Suprapubic skin (tissue), 4 donors: Measurements from ENCODE around the gene CDC42SE2. TPM values are rescaled to one million over a fixed set of nuclear protein-coding genes. Genes with fewer than 3 reads are reported as not detected.

Experiments used
- DNase-seq, 2 donors: peaks; one replicate each; pipeline ENCODE4 v3.0.0-alpha.2; 2019; ENCODE audit warnings: low spot score in 2 of 2
- H3K27ac ChIP-seq: fragments of 200-600 bp; sonication (generic); one replicate; pipeline ENCODE4 v1.5.1; 2019
- H3K27me3 ChIP-seq: fragments of 200-600 bp; sonication (generic); one replicate; pipeline ENCODE4 v1.5.1; 2019
- H3K36me3 ChIP-seq: fragments of 200-600 bp; sonication (generic); one replicate; pipeline ENCODE4 v1.5.1; 2019
- H3K4me1 ChIP-seq: fragments of 200-600 bp; sonication (generic); one replicate; pipeline ENCODE4 v1.5.1; 2019
- H3K4me3 ChIP-seq: fragments of 200-600 bp; sonication (generic); one replicate; pipeline ENCODE4 v1.5.1; 2019; ENCODE audit warnings: mild to moderate bottlenecking
- H3K9me3 ChIP-seq: fragments of 200-600 bp; sonication (generic); one replicate; pipeline ENCODE4 v1.5.1; 2019
- EP300 ChIP-seq: sonication (generic); formaldehyde crosslinking; IDR thresholded peaks from one replicate; pipeline ENCODE4 v1.6.1; 2017; ENCODE audit warnings: antibody characterized with exemption
- POLR2A ChIP-seq, 2 donors: fragments of 450-650 bp; IDR thresholded peaks; one replicate each; pipeline ENCODE4 v1.6.1; 2017; ENCODE audit warnings: antibody characterized with exemption in 2 of 2, mild to moderate bottlenecking in 2 of 2, moderate library complexity in 2 of 2
- POLR2AphosphoS5 ChIP-seq, 3 donors: sonication (generic); formaldehyde crosslinking; IDR thresholded peaks; one replicate each; pipeline ENCODE4 v1.6.1; 2017; ENCODE audit warnings: antibody characterized with exemption in 3 of 3
- WGBS: methylation state at CpG from one replicate; pipeline ENCODE4 v1.1.5; 2018; 5-methylcytosine and 5-hydroxymethylcytosine counted together
- total RNA-seq, 4 donors: library from RNA; depleted of rRNA; stranded (reverse); fragments of >200 nt; gene quantifications; one replicate each; pipeline ENCODE4 v1.1.0, GENCODE V29; 2016
- TF ChIP-seq, protein P1 (sequence below), 2 donors: fragments of 200-600 bp in 1 of 2; fragments of 450-650 bp in 1 of 2; sonication (generic) in 1 of 2; IDR thresholded peaks; one replicate each; pipeline ENCODE4 v1.5.1; 2016 to 2019; ENCODE audit warnings: antibody characterized with exemption in 2 of 2, mild to moderate bottlenecking in 1 of 2, moderate library complexity in 1 of 2

Gene CDC42SE2
- total RNA-seq, 4 donors from 2014 or later = 32.4 to 46.6 (median 36.7) TPM

GRCh38 chr5:131296213-131296672 lies 32.4 kb downstream of the CDC42SE2 start:
- no peaks in the 10 kb centered on the region for H3K9me3 ChIP-seq
- DNase-seq = no peak
- H3K27ac ChIP-seq = no peak overlapping the region
- TF ChIP-seq POLR2AphosphoS5 (IDR thresholded peaks at IDR 0.05) = no peak
- TF ChIP-seq EP300 = no peak
- TF ChIP-seq POLR2A (IDR thresholded peaks at IDR 0.05) = no peak
- TF ChIP-seq, protein P1, sequence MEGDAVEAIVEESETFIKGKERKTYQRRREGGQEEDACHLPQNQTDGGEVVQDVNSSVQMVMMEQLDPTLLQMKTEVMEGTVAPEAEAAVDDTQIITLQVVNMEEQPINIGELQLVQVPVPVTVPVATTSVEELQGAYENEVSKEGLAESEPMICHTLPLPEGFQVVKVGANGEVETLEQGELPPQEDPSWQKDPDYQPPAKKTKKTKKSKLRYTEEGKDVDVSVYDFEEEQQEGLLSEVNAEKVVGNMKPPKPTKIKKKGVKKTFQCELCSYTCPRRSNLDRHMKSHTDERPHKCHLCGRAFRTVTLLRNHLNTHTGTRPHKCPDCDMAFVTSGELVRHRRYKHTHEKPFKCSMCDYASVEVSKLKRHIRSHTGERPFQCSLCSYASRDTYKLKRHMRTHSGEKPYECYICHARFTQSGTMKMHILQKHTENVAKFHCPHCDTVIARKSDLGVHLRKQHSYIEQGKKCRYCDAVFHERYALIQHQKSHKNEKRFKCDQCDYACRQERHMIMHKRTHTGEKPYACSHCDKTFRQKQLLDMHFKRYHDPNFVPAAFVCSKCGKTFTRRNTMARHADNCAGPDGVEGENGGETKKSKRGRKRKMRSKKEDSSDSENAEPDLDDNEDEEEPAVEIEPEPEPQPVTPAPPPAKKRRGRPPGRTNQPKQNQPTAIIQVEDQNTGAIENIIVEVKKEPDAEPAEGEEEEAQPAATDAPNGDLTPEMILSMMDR (IDR thresholded peaks at IDR 0.05) = no peak
- no peaks in the 10 kb centered on the region for H3K36me3 ChIP-seq
- H3K4me1 ChIP-seq = no peaks in the 10 kb centered on the region
- WGBS = 86% methylated on average over 2 of the region's 2 CpGs
- no peak overlapping the region for H3K4me3 ChIP-seq
- no peaks in the 10 kb centered on the region for H3K27me3 ChIP-seq

DNA sequence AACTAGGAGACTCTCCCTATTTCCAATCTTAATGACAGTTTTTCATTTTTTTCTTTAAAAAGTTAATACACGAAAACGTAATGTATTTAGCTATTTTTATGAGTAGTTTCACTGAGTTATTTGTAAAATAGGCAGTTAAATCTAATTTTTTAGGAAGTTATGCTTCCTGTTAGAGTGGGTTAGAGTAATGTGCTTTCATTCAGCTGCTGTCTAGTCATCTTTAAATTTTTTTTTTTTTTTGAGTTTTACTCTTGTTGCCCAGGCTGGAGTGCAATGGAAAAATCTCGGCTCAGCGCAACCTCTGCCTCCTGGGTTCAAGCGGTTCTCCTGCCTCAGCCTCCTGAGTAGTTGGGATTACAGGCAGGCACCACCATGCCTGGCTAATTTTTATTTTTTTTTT lies 34.0 kb downstream of the CDC42SE2 start:
- no peaks in the 10 kb centered on the region for H3K9me3 ChIP-seq
- H3K4me3 ChIP-seq = no peak overlapping the region
- no peak overlapping the region for H3K27ac ChIP-seq
- no peaks in the 10 kb centered on the region for H3K27me3 ChIP-seq
- no peaks in the 10 kb centered on the region for H3K36me3 ChIP-seq
- H3K4me1 ChIP-seq = no peaks in the 10 kb centered on the region
- 93% methylated on average over 5 of the region's 5 CpGs for WGBS
- TF ChIP-seq POLR2A (IDR thresholded peaks at IDR 0.05) = no peak
- TF ChIP-seq, protein P1 (IDR thresholded peaks at IDR 0.05) = no peak
- no peak for TF ChIP-seq EP300
- TF ChIP-seq POLR2AphosphoS5 (IDR thresholded peaks at IDR 0.05) = no peak
- DNase-seq = no peak

DNA sequence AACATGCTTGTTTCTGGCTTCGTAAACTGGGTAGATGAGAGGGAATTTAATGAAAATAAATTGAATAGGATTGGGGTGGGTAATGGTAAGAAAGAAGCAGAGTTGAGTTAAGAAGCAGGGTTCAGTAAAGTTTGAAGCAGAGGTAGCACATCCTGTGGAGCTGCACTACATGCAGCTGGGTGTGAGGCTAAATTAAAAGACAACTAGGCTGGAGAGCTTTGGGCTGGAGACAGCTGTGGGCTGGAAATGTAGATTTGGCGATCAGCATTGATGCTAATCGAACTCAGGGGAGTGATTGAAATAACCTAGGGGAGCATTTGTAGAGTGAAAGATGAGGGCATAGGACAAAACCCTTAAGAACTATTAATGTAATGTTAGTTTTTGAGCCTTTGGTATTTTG lies 35.6 kb downstream of the CDC42SE2 start:
- H3K4me1 ChIP-seq = no peaks in the 10 kb centered on the region
- WGBS = 87% methylated on average over 3 of the region's 3 CpGs
- H3K36me3 ChIP-seq = no peaks in the 10 kb centered on the region
- H3K27me3 ChIP-seq = no peaks in the 10 kb centered on the region
- no peaks in the 10 kb centered on the region for H3K9me3 ChIP-seq
- H3K4me3 ChIP-seq = no peak overlapping the region
- no peak overlapping the region for H3K27ac ChIP-seq
- no peak for DNase-seq
- TF ChIP-seq, protein P1 (IDR thresholded peaks at IDR 0.05) = no peak
- TF ChIP-seq POLR2A (IDR thresholded peaks at IDR 0.05) (no peak), EP300 (no peak), POLR2AphosphoS5 (IDR thresholded peaks at IDR 0.05) (no peak)

DNA sequence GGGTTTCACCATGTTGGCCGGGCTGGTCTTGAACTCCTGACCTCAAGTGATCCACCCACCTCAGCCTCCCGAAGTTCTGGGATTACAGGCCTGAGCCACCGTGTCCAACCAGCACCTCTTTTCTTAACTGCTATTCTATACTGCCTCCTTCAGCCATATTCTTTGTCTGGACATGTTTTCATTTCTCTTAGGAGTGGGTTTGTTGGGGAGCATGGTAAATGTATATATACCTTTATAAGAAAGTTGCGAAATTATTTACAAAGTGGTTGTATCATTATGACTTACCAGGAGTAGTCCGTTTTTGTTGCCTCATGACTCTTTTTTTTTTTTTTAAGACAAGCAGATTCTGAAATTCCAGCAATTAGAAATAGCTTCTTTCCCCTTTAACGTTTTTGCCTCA lies 38.7 kb downstream of the CDC42SE2 start:
- Histone ChIP-seq H3K4me1 (no peaks in the 10 kb centered on the region), H3K4me3 (no peak overlapping the region), H3K36me3 (no peaks in the 10 kb centered on the region), H3K27me3 (no peaks in the 10 kb centered on the region), H3K9me3 (no peaks in the 10 kb centered on the region), H3K27ac (no peak overlapping the region)
- no peak for DNase-seq
- TF ChIP-seq POLR2A (IDR thresholded peaks at IDR 0.05) = no peak
- no peak for TF ChIP-seq POLR2AphosphoS5 (IDR thresholded peaks at IDR 0.05)
- no peak for TF ChIP-seq EP300
- TF ChIP-seq, protein P1 (IDR thresholded peaks at IDR 0.05) = no peak
- WGBS = 69% methylated on average over 6 of the region's 6 CpGs

DNA sequence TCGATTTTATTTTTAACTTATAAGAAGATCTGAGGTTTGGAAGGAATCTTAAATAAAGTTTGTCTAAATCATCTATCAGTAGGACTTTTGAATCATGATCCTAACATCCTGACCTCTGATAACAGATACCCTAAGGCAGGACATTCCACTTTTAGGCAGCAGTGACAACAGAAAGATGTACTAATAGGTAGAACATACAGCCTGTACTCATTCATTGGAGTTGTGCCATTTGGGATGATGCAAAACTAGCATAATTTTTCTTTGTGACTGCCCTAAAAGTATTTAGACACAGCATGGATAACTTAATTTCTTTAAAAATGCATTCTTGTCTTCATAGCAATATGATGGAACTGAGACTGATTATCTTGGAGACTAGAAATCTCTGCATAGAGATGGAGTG lies 39.7 kb downstream of the CDC42SE2 start:
- H3K27ac ChIP-seq = no peak overlapping the region
- whole genome bisulfite sequencing = 62% methylated on average over 1 of the region's 1 CpG
- H3K4me1 ChIP-seq = no peaks in the 10 kb centered on the region
- no peak for DNase-seq
- TF ChIP-seq, protein P1 (IDR thresholded peaks at IDR 0.05) = no peak
- TF ChIP-seq EP300 (no peak), POLR2AphosphoS5 (IDR thresholded peaks at IDR 0.05) (no peak), POLR2A (IDR thresholded peaks at IDR 0.05) (no peak)
- no peaks in the 10 kb centered on the region for H3K9me3 ChIP-seq
- no peaks in the 10 kb centered on the region for H3K36me3 ChIP-seq
- no peak overlapping the region for H3K4me3 ChIP-seq
- H3K27me3 ChIP-seq = no peaks in the 10 kb centered on the region
